ENCODE measurements around the gene LRRIQ1.

Gene LRRIQ1

DNA sequence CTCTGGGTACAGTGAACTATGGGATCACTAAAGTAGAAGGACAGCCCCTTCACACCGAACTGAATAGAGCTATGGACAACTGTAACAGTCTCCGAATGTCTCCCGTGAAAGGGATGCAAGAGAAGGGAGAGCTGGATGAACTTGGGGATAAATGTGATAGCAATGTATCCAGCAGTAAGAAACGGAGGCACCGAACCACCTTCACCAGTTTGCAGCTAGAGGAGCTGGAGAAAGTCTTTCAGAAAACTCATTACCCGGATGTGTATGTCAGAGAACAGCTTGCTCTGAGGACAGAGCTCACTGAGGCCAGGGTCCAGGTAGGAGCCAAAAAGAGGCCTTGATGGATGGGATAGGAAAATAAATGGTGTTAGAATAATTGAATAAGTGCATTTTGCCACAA, 247.4 kb downstream of the LRRIQ1 start:
- DNase-seq (ENCODE audit: low read depth): no peak

Measured in stimulated activated CD8-positive, alpha-beta memory T cell treated with anti-CD3 and anti-CD28 coated beads, Interleukin-7, amount 100 ng/mL, for 24 hours (primary cell).